GM21825 (cell line): ENCODE data around the gene ATP2C2.

Source experiments
- ATAC-seq: cut with Tn5 transposase; IDR thresholded peaks from one replicate; pipeline ENCODE4 v1.9.1; 2021; ENCODE audit warnings: mild to moderate bottlenecking, moderate library complexity; ENCODE audit not compliant: unreplicated experiment

Gene ATP2C2

DNA sequence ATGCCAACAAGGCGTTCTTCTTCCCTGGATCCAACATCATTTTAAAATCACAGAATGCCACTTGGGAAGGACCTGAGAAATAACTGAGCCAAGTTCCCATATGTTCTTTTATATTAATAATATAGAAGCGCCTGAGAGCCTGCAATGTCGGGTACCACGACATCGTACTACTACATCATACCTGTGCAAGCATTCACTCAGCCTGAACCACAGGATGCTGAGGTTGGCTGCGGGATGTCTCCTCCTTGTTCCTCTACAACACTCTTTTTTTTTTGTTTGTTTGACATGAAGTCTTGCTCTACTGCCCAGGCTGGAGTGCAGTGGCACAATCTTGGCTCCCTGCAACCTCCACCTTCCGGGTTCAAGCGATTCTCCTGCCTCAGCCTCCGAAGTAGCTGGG, 2.1 kb upstream of the ATP2C2 start:
- ATAC-seq: no peak

DNA sequence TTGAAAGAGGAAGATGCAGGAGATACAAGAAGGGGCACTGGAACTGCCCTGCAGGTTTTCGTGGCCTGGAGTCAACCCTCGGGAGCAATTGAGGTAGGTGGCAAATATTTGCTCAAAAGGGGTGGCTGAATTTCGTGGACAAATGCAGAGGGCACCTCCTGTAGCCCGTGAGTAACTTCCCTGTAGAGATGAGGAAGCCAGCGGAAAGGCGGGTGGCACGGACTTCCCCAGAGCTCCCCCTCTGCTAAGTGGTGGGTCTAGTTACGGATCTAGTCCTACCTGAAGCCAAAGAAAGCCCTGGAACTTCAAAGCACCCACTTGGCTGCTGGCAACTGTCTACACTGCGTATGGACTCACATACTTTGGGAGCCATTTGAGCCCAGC, 1.0 kb upstream of the ATP2C2 start:
- ATAC-seq: no peak

DNA sequence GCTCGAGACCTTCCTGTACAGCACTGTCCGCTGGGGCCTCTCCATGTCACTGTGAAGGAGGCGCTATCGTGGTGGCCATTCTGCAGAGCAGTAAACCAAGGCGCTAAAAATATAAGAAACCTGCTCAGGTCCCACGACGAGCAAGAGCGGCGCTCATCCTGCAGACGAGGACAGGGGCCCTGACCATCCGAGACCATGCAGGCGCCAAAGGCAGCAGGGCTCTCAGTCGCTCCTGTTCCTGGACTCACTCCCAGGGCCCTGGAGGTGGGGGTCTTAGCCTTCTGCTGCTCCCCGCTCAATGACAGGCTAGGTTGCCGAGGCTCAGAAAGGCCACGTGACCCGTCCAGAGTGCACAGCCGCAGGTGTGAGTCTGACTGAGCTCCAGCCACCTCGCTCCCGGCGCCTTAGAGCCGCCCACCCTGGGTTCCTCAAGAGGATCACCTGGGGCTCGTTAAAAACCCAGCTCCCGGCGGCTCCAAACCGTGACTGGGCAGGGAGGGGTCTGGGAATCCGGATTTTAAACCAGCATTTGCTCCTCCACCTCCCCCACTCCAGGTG, 509 bp upstream of the ATP2C2 start:
- no peak for ATAC-seq

DNA sequence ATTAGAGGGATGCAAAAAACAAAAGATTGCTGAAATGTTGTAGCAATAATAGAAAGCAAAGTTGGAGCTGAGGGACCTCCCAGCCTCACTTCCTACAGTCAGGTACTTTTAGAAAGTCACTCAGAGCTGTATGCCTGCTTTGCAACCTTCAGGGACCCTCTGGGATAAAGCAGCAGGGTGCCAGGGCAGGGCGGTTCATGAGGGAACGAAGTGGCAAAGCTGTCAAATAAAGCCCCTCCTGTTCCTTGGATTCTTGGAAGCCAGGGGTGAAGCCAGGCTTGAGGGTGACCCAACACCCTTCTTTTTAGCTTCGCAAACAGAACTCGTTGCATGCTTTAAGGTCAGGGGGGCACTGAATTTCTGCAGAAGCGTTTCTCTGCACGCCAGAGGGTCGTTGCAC, 767 bp downstream of the ATP2C2 start:
- ATAC-seq: no peak

DNA sequence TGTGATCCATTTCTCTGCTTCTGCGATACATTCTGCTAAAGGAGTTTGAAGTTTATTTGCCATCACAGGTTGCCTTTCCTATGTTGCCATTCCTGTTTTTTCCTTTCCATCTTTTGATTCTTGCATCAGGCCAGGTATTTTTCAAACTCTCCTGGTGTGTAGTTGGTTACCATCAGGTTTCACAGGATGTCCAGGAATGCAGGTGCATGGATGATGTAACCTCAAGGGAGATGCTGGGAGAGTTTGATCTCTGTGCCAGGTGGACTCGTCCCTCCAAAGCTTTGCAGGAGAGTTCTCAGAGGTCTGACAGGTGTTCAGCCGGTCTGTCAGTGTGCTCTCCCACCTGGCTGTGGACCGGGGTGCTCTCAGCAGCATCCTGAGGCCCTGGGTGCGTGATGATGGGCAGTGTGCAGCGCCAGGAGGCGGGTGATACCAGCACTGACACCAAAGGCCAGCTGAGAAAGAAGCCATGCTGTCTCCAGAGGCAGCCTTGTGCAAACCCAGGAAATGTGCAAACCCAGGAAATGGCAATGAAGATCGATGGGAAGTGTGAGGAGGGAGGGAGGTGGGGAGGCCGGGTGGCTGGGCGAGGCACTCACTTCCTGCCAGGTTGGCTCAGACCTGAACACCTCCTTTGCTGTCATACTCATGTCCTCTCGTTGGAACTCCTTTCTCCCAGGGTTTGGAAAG, 1.7 kb downstream of the ATP2C2 start:
- no peak for ATAC-seq

DNA sequence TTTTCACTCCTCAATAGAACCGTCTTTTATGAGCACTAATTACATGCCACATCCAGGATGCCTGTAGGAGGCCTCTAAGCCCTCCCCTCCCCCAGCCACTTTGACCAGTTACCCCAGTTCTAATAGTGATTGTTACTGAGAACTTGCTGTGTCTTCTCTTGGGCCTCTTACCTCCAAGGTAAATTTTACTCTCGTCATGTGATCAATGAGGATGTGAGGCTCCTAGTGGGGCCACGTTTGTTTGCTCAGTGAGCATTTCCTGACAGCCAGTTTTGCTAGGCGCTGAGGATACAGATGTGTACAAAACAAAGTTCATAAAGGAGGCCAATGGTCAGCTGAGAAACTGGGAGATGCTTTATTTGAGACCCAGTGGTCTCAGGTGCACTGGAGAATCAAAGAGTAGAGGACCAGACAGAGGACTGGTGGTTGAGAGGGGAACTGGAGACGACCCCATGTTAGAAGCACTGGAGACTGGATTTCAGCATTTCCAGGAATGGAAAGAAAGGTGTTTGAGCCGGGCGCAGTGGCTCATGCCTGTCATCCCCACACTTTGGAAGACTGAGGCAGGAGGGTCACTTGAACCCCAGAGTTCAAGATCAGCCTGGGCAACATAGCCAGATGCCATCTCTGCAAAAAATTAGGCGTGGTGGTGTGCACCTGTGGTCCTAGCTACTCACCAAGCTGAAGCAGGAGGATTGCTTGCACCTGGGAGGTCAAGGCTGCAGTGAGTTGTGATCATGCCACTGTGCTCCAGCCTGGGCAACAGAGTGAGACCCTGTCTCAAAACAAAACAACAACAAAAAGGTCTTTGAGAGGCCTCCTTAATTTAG, 2.6 kb downstream of the ATP2C2 start:
- no peak for ATAC-seq

DNA sequence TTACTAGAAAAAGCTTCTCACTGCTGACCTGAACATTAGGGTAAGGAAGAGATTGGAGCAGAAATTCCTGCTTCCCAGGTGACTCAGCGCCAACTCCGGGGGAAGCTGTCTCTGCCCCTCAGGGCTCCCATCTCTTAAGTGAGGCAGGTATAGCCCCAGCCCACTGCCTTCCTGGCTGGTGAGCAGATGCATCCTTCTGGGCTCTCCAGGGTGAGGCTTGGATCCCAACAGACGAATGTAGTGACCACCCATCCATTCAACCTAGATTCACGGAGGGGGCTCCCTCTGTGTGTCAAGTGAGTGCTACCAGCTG, 3.2 kb downstream of the ATP2C2 start:
- no peak for ATAC-seq

DNA sequence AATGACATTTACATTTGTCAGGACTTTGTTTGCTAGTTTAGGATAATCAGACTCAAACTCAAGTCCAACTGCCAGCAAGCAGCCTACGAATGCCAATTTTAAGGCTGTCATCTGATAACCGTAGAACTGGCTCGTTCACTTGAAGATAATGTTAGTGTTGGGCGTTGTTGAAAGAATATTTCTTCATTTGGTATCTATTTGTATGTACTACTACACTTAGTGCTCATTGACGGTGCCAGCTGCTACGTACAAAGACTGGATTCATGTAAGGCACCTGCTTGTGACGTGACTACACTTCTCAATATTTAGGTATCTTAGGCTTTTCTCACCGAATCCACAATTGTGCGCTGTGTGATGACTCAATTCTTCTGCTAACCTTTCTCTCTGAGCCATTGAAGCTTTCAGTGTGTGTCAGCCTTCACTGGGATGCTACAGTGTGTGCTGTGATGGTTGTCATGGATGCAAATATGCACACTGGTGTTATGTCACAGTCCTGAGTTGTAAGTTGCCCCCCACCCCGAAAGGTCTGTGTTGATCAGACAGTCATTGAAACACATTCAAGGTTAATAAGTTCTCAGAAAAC, 5.7 kb downstream of the ATP2C2 start:
- no peak for ATAC-seq

DNA sequence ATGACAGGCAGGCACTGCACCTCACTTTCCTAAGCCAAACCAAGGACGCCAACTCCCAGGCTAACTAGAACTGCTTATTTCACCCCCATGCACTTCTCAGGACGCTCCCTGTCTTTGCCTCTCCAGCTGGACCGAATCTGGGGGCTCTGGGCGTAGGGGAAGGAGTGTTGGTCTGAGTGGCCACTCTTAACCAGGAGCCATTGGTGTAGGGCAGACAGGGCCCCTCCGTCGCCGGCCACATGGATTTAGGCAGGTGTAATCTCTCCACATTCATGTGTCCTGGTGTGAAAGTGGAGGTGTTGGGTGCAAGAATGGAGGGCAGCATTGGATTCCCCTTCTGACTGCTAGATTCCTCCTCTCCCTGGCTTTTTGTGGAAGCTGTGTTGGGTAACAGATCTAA, 9.8 kb downstream of the ATP2C2 start:
- no peak for ATAC-seq

DNA sequence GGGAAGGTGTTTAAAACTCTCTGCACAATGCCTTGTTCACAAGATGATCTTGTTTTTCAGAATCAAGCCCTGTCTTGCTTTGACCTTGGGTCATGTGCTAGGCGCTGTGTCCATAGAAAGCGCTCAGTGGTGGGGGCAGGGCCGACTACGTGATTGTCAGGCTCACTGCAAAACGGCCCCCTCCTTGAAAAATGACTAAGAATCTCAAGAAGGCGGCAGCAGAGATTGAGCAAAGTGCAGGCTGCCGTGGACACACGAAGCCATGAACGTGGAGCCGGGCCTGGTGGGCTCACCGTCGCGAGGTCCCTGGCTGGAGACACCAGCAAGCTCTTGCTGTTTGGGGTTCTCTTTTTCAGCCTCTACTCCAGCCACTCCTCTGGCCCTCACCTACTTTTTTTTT, 10.2 kb downstream of the ATP2C2 start:
- ATAC-seq: no peak

DNA sequence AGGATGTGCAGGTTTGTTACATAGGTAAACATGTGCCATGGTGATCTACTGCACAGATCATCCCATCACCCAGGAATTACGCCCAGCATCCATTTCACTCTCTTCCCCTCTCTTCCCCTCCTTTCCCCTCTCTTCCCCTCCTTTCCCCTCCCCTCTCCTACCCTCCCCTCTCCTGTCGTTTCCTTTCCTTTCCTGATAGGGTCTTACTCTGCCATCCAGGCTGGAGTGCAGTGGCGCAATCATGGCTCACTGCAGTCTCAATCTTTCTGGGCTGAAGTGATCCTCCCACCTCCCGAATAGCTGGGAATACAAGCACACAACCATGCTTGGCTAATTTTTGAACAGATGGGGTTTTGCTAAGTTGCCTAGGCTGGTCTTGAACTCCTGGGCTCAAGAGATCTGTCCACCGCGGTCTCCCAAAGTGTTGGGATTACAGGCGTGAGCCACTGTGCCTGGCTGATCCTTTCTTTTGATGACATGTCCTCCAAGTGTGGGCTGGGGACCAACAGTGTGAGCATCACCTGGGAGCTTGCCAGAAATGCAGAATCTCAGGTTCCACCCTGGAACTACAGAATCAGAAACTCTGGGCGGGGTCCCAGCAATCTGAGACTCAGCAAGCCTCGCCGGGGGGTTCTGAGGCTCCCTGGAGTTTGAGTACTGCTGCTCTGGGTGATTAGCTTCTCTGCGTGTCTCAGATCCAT, 10.8 kb downstream of the ATP2C2 start:
- ATAC-seq: no peak

DNA sequence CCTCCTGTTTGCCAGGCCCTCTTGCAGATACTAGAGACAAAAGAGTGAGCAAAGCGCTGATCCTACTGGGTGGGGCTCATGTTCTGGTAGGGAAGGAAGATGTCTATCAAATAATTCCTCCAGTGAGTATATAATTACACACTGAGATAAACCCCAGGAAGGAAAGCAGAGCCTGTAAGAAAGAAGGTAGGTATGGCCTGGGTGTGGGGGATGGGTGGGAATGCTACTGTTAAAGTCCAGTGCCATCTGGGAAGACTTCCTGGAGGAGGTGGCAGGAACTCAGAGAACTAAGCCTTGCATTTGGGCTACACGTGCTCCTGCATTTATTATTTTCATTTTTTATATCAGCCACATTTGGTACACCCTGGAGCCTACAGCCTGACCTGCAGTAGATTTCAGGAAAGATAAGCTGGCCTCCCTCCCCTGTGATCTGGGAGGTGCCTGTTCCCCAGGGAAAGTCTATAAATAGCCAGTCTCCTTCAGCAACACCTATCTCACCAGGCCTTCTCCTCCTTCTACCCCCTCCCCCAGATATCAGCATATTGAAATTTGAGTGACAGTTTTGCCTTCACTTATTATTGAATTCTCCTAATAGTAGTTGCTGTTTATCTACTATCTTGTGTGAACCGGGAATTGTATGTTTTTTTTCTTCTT, 11.5 kb downstream of the ATP2C2 start:
- ATAC-seq: no peak

DNA sequence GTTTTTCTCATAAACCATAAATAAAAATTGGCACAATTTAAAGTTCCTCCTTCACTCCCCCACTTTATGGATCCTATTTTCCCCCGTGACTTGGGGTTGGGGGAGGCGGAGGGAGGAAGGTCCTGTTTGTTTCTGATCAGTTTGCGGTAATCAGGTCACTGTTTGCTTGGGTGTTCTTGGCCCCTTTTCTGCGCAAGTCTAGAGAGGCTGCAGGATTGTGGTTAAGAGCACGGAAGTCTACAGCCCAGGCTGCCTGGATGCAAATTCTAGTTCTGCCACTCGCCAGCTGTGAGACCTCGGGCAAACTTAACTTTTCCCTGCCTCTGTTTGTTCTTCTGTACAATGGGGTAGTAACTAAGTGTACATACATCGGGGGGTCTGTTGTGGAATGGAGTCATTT, 12.1 kb downstream of the ATP2C2 start:
- ATAC-seq: no peak

DNA sequence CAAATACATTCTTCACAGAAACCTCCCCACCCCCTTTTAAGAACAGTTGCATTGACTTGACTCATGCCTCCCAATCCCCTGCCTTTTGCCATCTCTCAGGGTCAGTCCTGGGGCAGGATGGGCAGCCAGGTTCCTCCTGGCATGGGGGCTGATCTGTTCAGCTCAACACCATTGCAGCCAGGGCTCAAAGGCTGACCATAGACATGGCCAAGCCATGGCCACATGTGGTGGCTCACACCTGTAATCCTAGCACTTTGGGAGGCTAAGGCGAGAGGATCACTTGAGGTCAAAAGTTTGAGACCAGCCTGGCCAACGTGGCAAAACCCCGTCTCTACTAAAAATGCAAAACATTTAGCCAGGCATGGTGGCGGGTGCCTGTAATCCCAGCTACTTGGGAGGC, 14.1 kb downstream of the ATP2C2 start:
- ATAC-seq: no peak

DNA sequence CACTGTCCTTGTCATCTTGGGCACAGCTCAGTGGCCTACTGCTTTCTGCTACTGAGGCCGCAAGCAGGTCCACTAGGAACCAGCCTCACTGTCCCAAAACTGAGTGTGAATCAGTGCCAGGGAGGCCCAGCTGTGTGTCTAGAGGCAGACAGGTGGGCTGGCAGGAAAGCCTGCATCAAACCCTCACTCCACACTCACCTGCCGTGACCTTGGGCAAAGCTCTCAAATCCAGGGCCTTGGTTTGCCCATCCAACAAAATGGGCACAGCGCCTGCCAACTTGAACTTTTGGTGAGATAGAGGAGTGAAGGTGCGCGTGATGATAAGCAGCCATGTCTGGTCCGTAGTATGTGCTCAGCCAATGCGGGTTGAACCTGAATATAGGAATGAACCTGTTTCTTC, 14.8 kb downstream of the ATP2C2 start:
- no peak for ATAC-seq

DNA sequence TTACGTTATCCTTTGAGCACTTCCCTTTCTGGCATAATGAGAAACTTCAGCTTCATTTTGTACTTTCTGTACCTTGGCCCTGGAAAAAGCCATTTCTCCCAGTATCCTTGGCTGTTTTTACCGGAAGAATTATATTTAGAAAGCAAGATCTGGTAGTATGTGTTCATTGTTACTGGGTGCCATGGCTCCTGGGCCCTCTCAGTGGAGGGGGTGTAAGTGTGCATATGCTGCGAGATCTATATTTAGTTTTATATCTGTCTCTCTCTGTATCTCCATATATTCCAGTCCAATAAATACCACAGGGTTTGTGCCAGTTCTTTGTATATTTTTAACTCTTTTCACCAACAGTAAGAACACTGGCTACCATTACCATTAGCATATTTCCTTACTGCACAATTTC, 17.7 kb downstream of the ATP2C2 start:
- ATAC-seq: no peak

DNA sequence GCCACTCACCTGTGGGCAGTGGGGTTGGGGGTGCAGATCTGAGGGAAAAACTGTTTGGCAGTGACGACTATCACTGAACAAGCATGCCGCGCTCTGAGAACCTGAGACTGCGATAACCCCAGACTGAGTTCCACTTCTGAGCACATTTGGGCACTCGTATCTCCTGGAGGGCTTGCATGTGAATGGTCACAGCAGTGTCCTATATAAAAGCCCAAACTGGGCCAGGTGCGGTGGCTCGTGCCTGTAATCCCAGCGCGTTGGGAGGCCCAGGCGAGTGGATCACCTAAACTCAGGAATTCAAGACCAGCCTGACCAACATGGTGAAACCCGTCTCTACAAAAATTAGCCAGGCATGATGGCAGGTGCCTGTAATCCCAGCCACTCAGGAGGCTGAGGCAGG, 18.7 kb downstream of the ATP2C2 start:
- ATAC-seq: no peak

DNA sequence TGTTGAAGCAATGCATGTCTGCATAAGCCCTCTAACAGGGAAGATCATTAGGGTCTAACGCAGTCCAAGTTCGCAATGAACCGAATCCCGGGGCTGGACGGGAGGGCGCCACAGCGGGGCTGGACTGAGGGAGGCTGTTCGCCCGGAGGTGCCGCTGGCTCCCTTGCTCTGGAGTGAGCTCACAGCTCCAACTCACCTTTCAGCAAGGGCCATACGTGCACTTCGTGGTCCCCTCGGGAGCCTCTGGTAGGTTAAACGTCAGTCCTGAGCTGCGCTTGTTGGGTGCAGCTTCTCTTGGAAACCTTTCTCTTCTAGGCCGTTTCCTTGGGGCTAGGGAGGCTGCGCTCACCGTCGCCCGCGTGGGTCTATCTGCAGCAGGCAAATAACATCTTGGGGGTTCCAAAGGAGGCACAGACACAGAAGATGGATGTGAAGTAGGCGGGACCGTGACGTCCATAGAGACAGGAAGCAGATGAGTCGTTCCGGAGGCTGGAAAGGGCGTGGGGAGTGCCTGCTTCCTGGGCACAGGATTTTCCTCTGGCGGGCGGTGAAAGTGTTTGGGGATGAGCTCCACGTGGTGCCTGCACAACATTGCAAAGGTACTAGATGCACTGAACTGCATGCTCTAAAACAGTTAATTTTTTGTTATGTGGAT, 21.9 kb downstream of the ATP2C2 start:
- no peak for ATAC-seq

DNA sequence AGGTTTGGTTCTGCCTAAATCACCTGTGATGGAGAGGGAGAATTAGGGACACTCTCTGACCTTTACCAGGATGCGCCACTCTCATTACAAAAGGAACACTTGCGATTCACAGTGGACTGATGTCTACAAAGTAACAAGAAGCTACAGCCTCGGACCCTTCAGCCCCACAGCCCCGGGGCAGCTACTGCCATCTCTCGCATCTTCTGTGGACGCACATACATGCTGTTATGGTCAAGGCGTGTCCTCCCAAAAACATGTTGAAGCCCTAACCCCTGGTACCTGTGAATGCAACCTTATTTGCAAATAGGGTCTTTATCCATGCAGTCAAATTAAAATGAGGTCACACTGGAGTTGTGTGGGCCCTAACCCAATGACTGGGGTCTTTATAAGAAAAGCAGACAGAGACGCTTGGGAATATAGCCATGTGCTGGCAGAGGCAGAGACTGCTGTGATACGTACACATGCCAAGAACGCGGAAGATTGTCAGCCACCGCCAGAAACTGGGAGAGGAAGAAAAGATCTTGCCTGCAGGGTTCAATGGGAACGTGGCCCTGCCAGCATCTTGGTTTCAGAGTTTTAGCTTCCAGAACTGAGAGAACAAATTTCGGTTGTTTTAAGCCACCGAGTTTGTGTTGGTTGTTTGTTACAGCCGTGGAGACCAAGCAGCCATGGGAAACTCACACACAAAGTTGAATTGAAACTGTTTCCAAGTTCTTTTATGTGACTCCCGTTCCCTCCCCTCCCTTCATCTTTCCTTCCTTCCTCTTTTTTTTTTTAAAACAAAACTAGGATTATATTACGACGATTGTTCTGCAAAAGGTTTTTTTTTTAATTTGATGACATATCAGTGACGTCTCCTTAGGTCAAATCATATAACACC, 23.1 kb downstream of the ATP2C2 start:
- ATAC-seq: no peak

DNA sequence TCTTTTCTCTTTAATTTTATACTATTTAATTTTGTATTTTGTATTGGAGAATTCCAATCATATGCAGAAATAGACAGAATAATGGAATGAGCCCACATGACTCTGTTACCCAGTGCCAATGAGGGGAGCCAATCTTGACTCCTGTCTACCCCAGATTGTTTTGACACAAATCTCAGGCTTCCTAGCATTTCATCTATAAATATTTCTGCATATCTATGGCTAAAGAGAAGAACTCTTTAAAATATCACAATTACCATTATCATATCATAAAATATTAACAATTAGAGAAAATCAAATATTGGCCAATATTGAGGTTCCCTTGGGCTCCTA, 23.7 kb downstream of the ATP2C2 start:
- no peak for ATAC-seq
